Middle frontal gyrus (tissue), 1 donor: ENCODE data around the gene MTERF2.

Experiments used
- DNase-seq: peaks from one replicate; pipeline ENCODE4 v3.0.0-alpha.2; 2015; ENCODE audit warnings: low spot score; ENCODE audit errors: extremely low spot score

Gene MTERF2

GRCh38 chr12:106994579-106995220 lies 7.8 kb upstream of the MTERF2 start:
- no peak for DNase-seq

- DNase-seq = no peak
Observed at GRCh38 chr12:106987846-106988245, 900 bp upstream of the MTERF2 start.

- no peak for DNase-seq
Observed at GRCh38 chr12:106986135-106986534, 811 bp downstream of the MTERF2 start.

- DNase-seq = no peak
Observed at GRCh38 chr12:106985479-106985878, 1.5 kb downstream of the MTERF2 start.

- no peak for DNase-seq
Observed at GRCh38 chr12:106984588-106985137, 2.3 kb downstream of the MTERF2 start.

- DNase-seq = no peak
Observed at GRCh38 chr12:106982229-106982628, 4.7 kb downstream of the MTERF2 start.

- DNase-seq = no peak
Observed at GRCh38 chr12:106981788-106982187, 5.2 kb downstream of the MTERF2 start.

- no peak for DNase-seq
Observed at GRCh38 chr12:106980944-106981343, 6.0 kb downstream of the MTERF2 start.

GRCh38 chr12:106978035-106978800 lies 8.7 kb downstream of the MTERF2 start:
- DNase-seq = peak; percentile 44

GRCh38 chr12:106976668-106977067 lies 10.3 kb downstream of the MTERF2 start:
- DNase-seq = no peak

- no peak for DNase-seq
Observed at GRCh38 chr12:106975993-106976658, 10.8 kb downstream of the MTERF2 start.

GRCh38 chr12:106975098-106975497 lies 11.8 kb downstream of the MTERF2 start:
- no peak for DNase-seq

- no peak for DNase-seq
Observed at GRCh38 chr12:106974511-106974910, 12.4 kb downstream of the MTERF2 start.

- no peak for DNase-seq
Observed at GRCh38 chr12:106973545-106973944, 13.4 kb downstream of the MTERF2 start.

GRCh38 chr12:106971065-106971464 lies 15.9 kb downstream of the MTERF2 start:
- DNase-seq = no peak

- DNase-seq = no peak
Observed at GRCh38 chr12:106964526-106964925, 22.4 kb downstream of the MTERF2 start.

GRCh38 chr12:106962286-106962685 lies 24.7 kb downstream of the MTERF2 start:
- no peak for DNase-seq

- no peak for DNase-seq
Observed at GRCh38 chr12:106960443-106960842, 26.5 kb downstream of the MTERF2 start.

GRCh38 chr12:106957583-106957982 lies 29.4 kb downstream of the MTERF2 start:
- no peak for DNase-seq

GRCh38 chr12:106956048-106956578 lies 30.8 kb downstream of the MTERF2 start:
- DNase-seq = no peak

GRCh38 chr12:106955377-106956047 lies 31.4 kb downstream of the MTERF2 start, which contains the start of gene TMEM263:
TSS of gene TMEM263 (plus strand) at chr12:106955907. CDS start at chr12:106967117, 11,210 bp downstream.
- peak; percentile 76 for DNase-seq
